Measurements from ENCODE around the gene SPTLC3. TPM values are rescaled to one million over a fixed set of nuclear protein-coding genes. Genes with fewer than 3 reads are reported as not detected.

Gene SPTLC3
- total and polyA plus RNA-seq, 2 of the 13 experiments (the other 11 are each of a cell fraction or from before 2014, with no cell fraction given), result 20.5 to 95.6 TPM

GRCh38 chr20:12977328-12978125 is 31.2 kb upstream of the SPTLC3 start:
- peak overlapping the region; percentile 84 for H3K4me2 ChIP-seq (ENCODE audit: low read depth, low read length)
- ATAC-seq (peak; percentile 80), DNase-seq (ENCODE audit: low spot score) (peak; percentile 92), FAIRE-seq (peak; percentile 79)
- no peaks in the 10 kb centered on the region for H4K20me1 ChIP-seq (ENCODE audit: insufficient read depth, low read length)
- H3K9me3 ChIP-seq (ENCODE audit: low read length), result peaks cover 11% of the 10 kb centered on the region
- H3K27me3 ChIP-seq (ENCODE audit: control insufficient read depth in 1 of 2, insufficient read depth in 2 of 2, low read length in 2 of 2), result no peaks in the 10 kb centered on the region
- CTCF ChIA-PET (ENCODE audit: low intra/inter-chr PET ratio, low total read pairs), result interaction anchor here (1.5 kb wide), 1 partner anchor 113 kb away, joined by 4 read pairs; no protein-coding TSS in a partner anchor
- H2AFZ ChIP-seq (ENCODE audit: low read length), result peak overlapping the region; percentile 50
- no TSS peak for BruUV-seq (replicated peaks)
- POLR2A ChIA-PET, result interaction anchor here (0.9 to 3.1 kb wide), 20 partner anchors 10 to 774 kb away, joined by 3 to 36 read pairs (median 6); partner anchors contain the start of gene SPTLC3
- H3K79me2 ChIP-seq (ENCODE audit: insufficient read depth, low read length), result no peaks in the 10 kb centered on the region
- peak overlapping the region; percentile 80 for H3K27ac ChIP-seq (ENCODE audit: extremely low read length, insufficient read depth, low read length)
- intact Hi-C loops (cut with micrococcal nuclease; ENCODE audit: unreplicated experiment), result loop anchor here (1.0 kb wide), 4 partner anchors 32 to 266 kb away; no protein-coding TSS in a partner anchor
- H3K9ac ChIP-seq (ENCODE audit: insufficient read depth, low read depth, low read length), result peak overlapping the region; percentile 57
- H3K36me3 ChIP-seq (replicated peaks in 1 of 2; ENCODE audit: control insufficient read depth in 1 of 2, insufficient read depth in 2 of 2, low read length in 2 of 2), result no peaks in the 10 kb centered on the region
- H3K4me3 ChIP-seq (replicated peaks in 1 of 3; ENCODE audit: insufficient read depth in 1 of 3, low read depth in 2 of 3, low read length in 3 of 3), result peak overlapping the region; percentile 1 to 43 (median 40); a peak in 5 of 6 replicates
- peaks cover 61% of the 10 kb centered on the region for H3K4me1 ChIP-seq (ENCODE audit: insufficient read depth, low read length)
- in situ Hi-C loops (cut with HindIII; ENCODE audit: extremely low pct_ligation_motif_present, low pct_unique_long_range_greater_than_20kb), result loop anchor here (5.0 to 10.0 kb wide), 2 partner anchors 125 to 807 kb away; partner anchors contain the start of genes ESF1 and NDUFAF5
- WGBS (ENCODE audit: low lambda C conversion rate), result 2% methylated on average over 3 of the region's 3 CpGs
- no peak for TF ChIP-seq CSRNP2 (CRISPR knock-in tag; conservative IDR thresholded peaks at IDR 0.05; ENCODE audit: low read depth)
- TF ChIP-seq HNRNPH1 (optimal IDR thresholded peaks at IDR 0.05; ENCODE audit: low read depth, low read length), result no peak
- no peak for TF ChIP-seq ZNF562 (CRISPR knock-in tag; IDR thresholded peaks at IDR 0.05; ENCODE audit: borderline replicate concordance)
- TF ChIP-seq ZKSCAN1 (IDR thresholded peaks at IDR 0.05; ENCODE audit: low read length), result no peak
- TF ChIP-seq ZKSCAN5 (CRISPR knock-in tag; IDR thresholded peaks at IDR 0.05), result no peak
- TF ChIP-seq ZNF18 (CRISPR knock-in tag; IDR thresholded peaks at IDR 0.05; ENCODE audit: insufficient replicate concordance), result peak; percentile 37
- TF ChIP-seq POLR2G (IDR thresholded peaks at IDR 0.05; ENCODE audit: low read depth, low read length), result peak; percentile 10
- 0 out of 2 replicates have a peak, but pooled peaks have one; percentile 17 for TF ChIP-seq STAG1 (CRISPR knock-in tag; IDR thresholded peaks at IDR 0.05)
- TF ChIP-seq ZNF614 (CRISPR knock-in tag; IDR thresholded peaks at IDR 0.05; ENCODE audit: borderline replicate concordance), result no peak
- TF ChIP-seq MAF1 (CRISPR knock-in tag; IDR thresholded peaks at IDR 0.05; ENCODE audit: borderline replicate concordance), result no peak
- TF ChIP-seq, protein P1, sequence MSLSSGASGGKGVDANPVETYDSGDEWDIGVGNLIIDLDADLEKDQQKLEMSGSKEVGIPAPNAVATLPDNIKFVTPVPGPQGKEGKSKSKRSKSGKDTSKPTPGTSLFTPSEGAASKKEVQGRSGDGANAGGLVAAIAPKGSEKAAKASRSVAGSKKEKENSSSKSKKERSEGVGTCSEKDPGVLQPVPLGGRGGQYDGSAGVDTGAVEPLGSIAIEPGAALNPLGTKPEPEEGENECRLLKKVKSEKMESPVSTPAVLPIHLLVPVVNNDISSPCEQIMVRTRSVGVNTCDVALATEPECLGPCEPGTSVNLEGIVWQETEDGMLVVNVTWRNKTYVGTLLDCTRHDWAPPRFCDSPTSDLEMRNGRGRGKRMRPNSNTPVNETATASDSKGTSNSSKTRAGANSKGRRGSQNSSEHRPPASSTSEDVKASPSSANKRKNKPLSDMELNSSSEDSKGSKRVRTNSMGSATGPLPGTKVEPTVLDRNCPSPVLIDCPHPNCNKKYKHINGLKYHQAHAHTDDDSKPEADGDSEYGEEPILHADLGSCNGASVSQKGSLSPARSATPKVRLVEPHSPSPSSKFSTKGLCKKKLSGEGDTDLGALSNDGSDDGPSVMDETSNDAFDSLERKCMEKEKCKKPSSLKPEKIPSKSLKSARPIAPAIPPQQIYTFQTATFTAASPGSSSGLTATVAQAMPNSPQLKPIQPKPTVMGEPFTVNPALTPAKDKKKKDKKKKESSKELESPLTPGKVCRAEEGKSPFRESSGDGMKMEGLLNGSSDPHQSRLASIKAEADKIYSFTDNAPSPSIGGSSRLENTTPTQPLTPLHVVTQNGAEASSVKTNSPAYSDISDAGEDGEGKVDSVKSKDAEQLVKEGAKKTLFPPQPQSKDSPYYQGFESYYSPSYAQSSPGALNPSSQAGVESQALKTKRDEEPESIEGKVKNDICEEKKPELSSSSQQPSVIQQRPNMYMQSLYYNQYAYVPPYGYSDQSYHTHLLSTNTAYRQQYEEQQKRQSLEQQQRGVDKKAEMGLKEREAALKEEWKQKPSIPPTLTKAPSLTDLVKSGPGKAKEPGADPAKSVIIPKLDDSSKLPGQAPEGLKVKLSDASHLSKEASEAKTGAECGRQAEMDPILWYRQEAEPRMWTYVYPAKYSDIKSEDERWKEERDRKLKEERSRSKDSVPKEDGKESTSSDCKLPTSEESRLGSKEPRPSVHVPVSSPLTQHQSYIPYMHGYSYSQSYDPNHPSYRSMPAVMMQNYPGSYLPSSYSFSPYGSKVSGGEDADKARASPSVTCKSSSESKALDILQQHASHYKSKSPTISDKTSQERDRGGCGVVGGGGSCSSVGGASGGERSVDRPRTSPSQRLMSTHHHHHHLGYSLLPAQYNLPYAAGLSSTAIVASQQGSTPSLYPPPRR (CRISPR knock-in tag; IDR thresholded peaks at IDR 0.05; ENCODE audit: borderline replicate concordance), result peak; percentile 92
- no peak for TF ChIP-seq ZC3H4 (CRISPR knock-in tag; IDR thresholded peaks at IDR 0.05; ENCODE audit: borderline replicate concordance)
- no peak; the same call in 1 of the 2 replicates for TF ChIP-seq ATF1 (CRISPR knock-in tag; IDR thresholded peaks at IDR 0.05)
- TF ChIP-seq SMC3 (IDR thresholded peaks at IDR 0.05; ENCODE audit: low read length), result no peak
- no peak for TF ChIP-seq KMT2B (CRISPR knock-in tag; IDR thresholded peaks at IDR 0.05)
- no peak for TF ChIP-seq PRPF4 (IDR thresholded peaks at IDR 0.05; ENCODE audit: low read depth, low read length, poor library complexity, severe bottlenecking)
